Thyroid gland (tissue), 4 donors: Measurements from ENCODE around the gene TMUB2.

ENCODE experiments used
- POLR2A ChIP-seq, 2 donors: fragments of 450-650 bp; IDR thresholded peaks; one replicate each; pipeline ENCODE4 v1.6.1; 2017; ENCODE audit warnings: antibody characterized with exemption in 2 of 2, mild to moderate bottlenecking in 2 of 2, moderate library complexity in 1 of 2
- TF ChIP-seq, protein P1 (sequence below), 6 experiments: fragments of 200-600 bp in 3 of 6; fragments of 450-650 bp in 3 of 6; sonication (generic) in 3 of 6; IDR thresholded peaks; one replicate each; pipeline ENCODE4 v1.5.1; 2016 to 2019; ENCODE audit warnings: antibody characterized with exemption in 6 of 6, mild to moderate bottlenecking in 2 of 6, inconsistent platforms in 1 of 6, moderate library complexity in 1 of 6

DNA sequence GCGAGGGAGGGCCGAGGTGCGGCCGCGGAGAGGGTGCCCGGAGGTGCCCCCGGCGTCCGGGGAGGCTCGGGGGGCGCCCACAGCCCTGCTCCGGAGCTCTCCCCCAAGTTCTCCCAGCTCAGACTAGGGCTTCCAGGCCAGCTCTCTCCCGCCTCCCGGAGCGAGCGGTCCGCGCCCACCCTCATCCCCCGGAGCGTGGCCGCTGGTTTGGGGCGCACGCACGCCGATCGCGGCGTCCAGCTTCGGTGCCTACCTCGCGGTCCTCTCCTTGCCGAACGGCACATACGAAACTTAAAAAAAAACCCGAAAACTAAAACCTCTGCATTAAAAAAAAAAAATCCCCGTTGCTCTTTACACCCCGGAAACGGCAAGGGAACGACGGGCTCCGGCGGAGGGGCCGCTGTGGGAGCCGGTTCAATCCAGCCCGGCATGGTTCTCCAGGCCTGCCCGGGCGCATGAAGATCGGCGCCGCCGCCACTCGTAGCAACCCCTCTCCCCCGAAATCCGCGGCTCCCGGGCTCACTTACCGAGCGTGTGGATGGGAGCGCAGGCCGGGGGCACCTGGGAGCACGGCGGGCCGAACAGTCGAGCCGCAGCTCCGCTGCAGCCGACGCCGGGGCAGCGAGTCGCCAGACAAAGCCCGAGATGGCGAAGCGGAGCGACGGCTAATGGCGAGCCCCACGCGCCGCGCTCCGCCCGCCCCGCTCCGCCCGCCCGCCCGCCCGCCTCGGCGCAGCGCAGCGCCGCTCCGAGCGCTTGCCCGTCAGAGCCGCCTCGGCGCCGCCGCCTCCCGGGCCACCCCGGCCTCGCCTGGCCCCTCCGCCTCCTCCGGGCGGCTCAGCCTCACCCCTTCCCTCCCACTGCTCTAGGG, 33.7 kb downstream of the TMUB2 start:
- TF ChIP-seq, protein P1, sequence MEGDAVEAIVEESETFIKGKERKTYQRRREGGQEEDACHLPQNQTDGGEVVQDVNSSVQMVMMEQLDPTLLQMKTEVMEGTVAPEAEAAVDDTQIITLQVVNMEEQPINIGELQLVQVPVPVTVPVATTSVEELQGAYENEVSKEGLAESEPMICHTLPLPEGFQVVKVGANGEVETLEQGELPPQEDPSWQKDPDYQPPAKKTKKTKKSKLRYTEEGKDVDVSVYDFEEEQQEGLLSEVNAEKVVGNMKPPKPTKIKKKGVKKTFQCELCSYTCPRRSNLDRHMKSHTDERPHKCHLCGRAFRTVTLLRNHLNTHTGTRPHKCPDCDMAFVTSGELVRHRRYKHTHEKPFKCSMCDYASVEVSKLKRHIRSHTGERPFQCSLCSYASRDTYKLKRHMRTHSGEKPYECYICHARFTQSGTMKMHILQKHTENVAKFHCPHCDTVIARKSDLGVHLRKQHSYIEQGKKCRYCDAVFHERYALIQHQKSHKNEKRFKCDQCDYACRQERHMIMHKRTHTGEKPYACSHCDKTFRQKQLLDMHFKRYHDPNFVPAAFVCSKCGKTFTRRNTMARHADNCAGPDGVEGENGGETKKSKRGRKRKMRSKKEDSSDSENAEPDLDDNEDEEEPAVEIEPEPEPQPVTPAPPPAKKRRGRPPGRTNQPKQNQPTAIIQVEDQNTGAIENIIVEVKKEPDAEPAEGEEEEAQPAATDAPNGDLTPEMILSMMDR (IDR thresholded peaks at IDR 0.05): peak in 1 of 6 experiments; percentile 14
- peak in 1 of 2 donors; percentile 7 for TF ChIP-seq POLR2A (IDR thresholded peaks at IDR 0.05)
